OCI-LY7 (cell line): ENCODE data around the gene HRCT1. TPM values are rescaled to one million over a fixed set of nuclear protein-coding genes. Genes with fewer than 3 reads are reported as not detected.
A peak's percentile ranks its signal among the peaks of the same experiment; 100 is the strongest.
"Not testable (repeated sequence)": the region's sequence is repeated elsewhere in the genome, so short reads cannot be mapped to it uniquely, and the experiment has no call there.

Source experiments
- BruUV-seq: library from RNA; stranded (reverse); fragments of 400-500 nt; replicated peaks from 2 replicates; lab custom pipeline; 2021; lab: Mats Ljungman, UMichigan
- CTCF ChIA-PET: fragments of 300-600 bp; sonication (Branson Sonifier 250); formaldehyde crosslinking; loops from one replicate; lab custom pipeline; 2022; ENCODE audit warnings: antibody characterized with exemption; ENCODE audit not compliant: unreplicated experiment; lab: Charles Lee
- POLR2A ChIA-PET: fragments of 300-600 bp; sonication (Branson Sonifier 250); formaldehyde crosslinking; loops from one replicate; lab custom pipeline; 2022; ENCODE audit warnings: antibody characterized with exemption; lab: Charles Lee
- DNase-seq: peaks from one replicate; pipeline ENCODE4 v3.0.0-alpha.2; 2015; ENCODE audit warnings: low spot score
- H2AFZ ChIP-seq: fragments of 200-600 bp; sonication (generic), shearing (Covaris generic); 2 replicates; pipeline ENCODE4 v1.6.1; 2014; ENCODE audit warnings: mild to moderate bottlenecking, antibody characterized with exemption, low read length, moderate library complexity
- H3K27ac ChIP-seq: fragments of 200-600 bp; sonication (generic); 2 replicates; pipeline ENCODE4 v1.5.1; 2014; ENCODE audit warnings: mixed run types, low read depth, mild to moderate bottlenecking, moderate library complexity, low read length, inconsistent platforms; ENCODE audit not compliant: poor library complexity, severe bottlenecking
- H3K36me3 ChIP-seq: fragments of 200-600 bp; sonication (generic); 2 replicates; pipeline ENCODE4 v1.6.1; 2014; ENCODE audit warnings: mild to moderate bottlenecking, antibody characterized with exemption, low read length, moderate library complexity, mixed read lengths; ENCODE audit not compliant: insufficient read depth
- H3K4me1 ChIP-seq: fragments of 200-600 bp; sonication (generic); 2 replicates; pipeline ENCODE4 v1.5.1; 2014; ENCODE audit warnings: mild to moderate bottlenecking, low read length; ENCODE audit not compliant: insufficient read depth, poor library complexity, severe bottlenecking
- H3K4me2 ChIP-seq: fragments of 200-600 bp; sonication (generic); 2 replicates; pipeline ENCODE4 v1.6.1; 2014; ENCODE audit warnings: mild to moderate bottlenecking, low read length
- H3K4me3 ChIP-seq: fragments of 200-600 bp; sonication (generic); 2 replicates; pipeline ENCODE4 v1.5.1; 2014; ENCODE audit warnings: mild to moderate bottlenecking, low read depth, low read length; ENCODE audit not compliant: poor library complexity, severe bottlenecking
- H3K79me2 ChIP-seq: fragments of 200-600 bp; sonication (generic); 2 replicates; pipeline ENCODE4 v1.6.1; 2016; ENCODE audit warnings: low read depth, mild to moderate bottlenecking, low read length, moderate library complexity, mixed read lengths; ENCODE audit not compliant: insufficient read depth
- H3K9me2 ChIP-seq: fragments of 200-600 bp; sonication (generic); 2 replicates; pipeline ENCODE4 v1.6.1; 2016; ENCODE audit warnings: mild to moderate bottlenecking, low read length, mixed read lengths; ENCODE audit not compliant: insufficient read depth
- H3K9me3 ChIP-seq: fragments of 200-600 bp; sonication (generic); 2 replicates; pipeline ENCODE4 v1.6.1; 2014; ENCODE audit warnings: mild to moderate bottlenecking, mixed run types, low read length, mixed read lengths
- H4K20me1 ChIP-seq: fragments of 200-600 bp; sonication (generic); 2 replicates; pipeline ENCODE4 v1.6.1; 2014; ENCODE audit warnings: mild to moderate bottlenecking, antibody characterized with exemption, low read length, moderate library complexity, mixed read lengths; ENCODE audit not compliant: insufficient read depth
- CTCF ChIP-seq: fragments of 200-600 bp; sonication (generic); conservative IDR thresholded peaks from 2 replicates; pipeline ENCODE4 v1.5.1; 2014; ENCODE audit warnings: mild to moderate bottlenecking, antibody characterized with exemption, low read length, moderate library complexity, mixed read lengths
- EZH2phosphoT487 ChIP-seq: fragments of 200-600 bp; sonication (generic); IDR thresholded peaks from 2 replicates; pipeline ENCODE4 v1.6.1; 2018; ENCODE audit warnings: low read depth, borderline replicate concordance, mild to moderate bottlenecking, mixed run types, antibody characterized with exemption, low read length, moderate library complexity, mixed read lengths
- intact Hi-C: fragments of 100-400 bp; cut with micrococcal nuclease; formaldehyde crosslinking; loops from one replicate; pipeline ENCODE4 v1.10.0; 2022; ENCODE audit not compliant: unreplicated experiment
- total RNA-seq, 2 experiments: library from RNA; depleted of rRNA in 1 of 2; stranded (reverse); fragments of >200 nt in 1 of 2; shearing (Covaris generic) in 1 of 2; gene quantifications; 2 replicates each; pipeline ENCODE4 v1.2.3, GENCODE V29; 2014 to 2022

HRCT1 gene
- total RNA-seq, 2 experiments from 2014 or later = not detected

- H3K27ac ChIP-seq = no peak overlapping the region
- H3K4me1 ChIP-seq = no peaks in the 10 kb centered on the region
- H4K20me1 ChIP-seq = no peaks in the 10 kb centered on the region
- ChIA-PET CTCF (interaction anchor here (0.7 to 0.8 kb wide), 2 partner anchors 35 to 48 kb away, joined by 4 read pairs; no protein-coding TSS in a partner anchor), POLR2A (no interaction called here)
- no peaks in the 10 kb centered on the region for H3K9me3 ChIP-seq
- no peaks in the 10 kb centered on the region for H3K9me2 ChIP-seq
- intact Hi-C loops = loop anchor here (1.0 to 5.0 kb wide), 3 partner anchors 57 to 146 kb away; no protein-coding TSS in a partner anchor
- H3K4me2 ChIP-seq = no peak overlapping the region
- BruUV-seq = no TSS peak
- no peak overlapping the region for H2AFZ ChIP-seq
- DNase-seq = no peak
- no peak overlapping the region for H3K4me3 ChIP-seq
- H3K36me3 ChIP-seq = no peaks in the 10 kb centered on the region
- H3K79me2 ChIP-seq = no peaks in the 10 kb centered on the region
- TF ChIP-seq CTCF (no peak), EZH2phosphoT487 (no peak)
Observed at GRCh38 chr9:35882996-35883395, 23.0 kb upstream of the HRCT1 start.

- H3K9me3 ChIP-seq, H3K27ac ChIP-seq, H3K9me2 ChIP-seq, H2AFZ ChIP-seq, H3K4me2 ChIP-seq, BruUV-seq, H3K4me1 ChIP-seq, DNase-seq, POLR2A ChIA-PET, H3K4me3 ChIP-seq, CTCF ChIA-PET, H4K20me1 ChIP-seq, H3K79me2 ChIP-seq, H3K36me3 ChIP-seq: not testable (repeated sequence)
- intact Hi-C loops = loop anchor here (5.0 kb wide), 1 partner anchor 148 kb away; no protein-coding TSS in a partner anchor
Observed at GRCh38 chr9:35884908-35885307, 21.1 kb upstream of the HRCT1 start.

- ChIA-PET POLR2A (interaction anchor here (0.7 to 0.9 kb wide), 3 partner anchors 9 to 309 kb away, joined by 3 read pairs; no protein-coding TSS in a partner anchor), CTCF (no interaction called here)
- Histone ChIP-seq H3K4me3 (no peak overlapping the region), H3K4me1 (peaks cover 10% of the 10 kb centered on the region), H3K9me2 (no peaks in the 10 kb centered on the region), H4K20me1 (no peaks in the 10 kb centered on the region), H3K79me2 (no peaks in the 10 kb centered on the region), H3K36me3 (no peaks in the 10 kb centered on the region), H3K27ac (no peak overlapping the region), H2AFZ (peak overlapping the region; percentile 35; the same call in 1 of the 2 replicates), H3K9me3 (no peaks in the 10 kb centered on the region), H3K4me2 (no peak overlapping the region)
- TF ChIP-seq CTCF (no peak), EZH2phosphoT487 (no peak)
- intact Hi-C loops = no loop called here
- no TSS peak for BruUV-seq
- no peak for DNase-seq
Observed at GRCh38 chr9:35891646-35892045, 14.4 kb upstream of the HRCT1 start.
